ENCODE results near the gene INPP5F.

GRCh38 chr10:119768455-119769094 lies 42.7 kb downstream of the INPP5F start:
- TF ChIP-seq POLR2A (IDR thresholded peaks at IDR 0.05) (no peak), CTCF (IDR thresholded peaks at IDR 0.05) (no peak)

All from adrenal gland (tissue), 5 donors.